ENCODE measurements around the gene MAD2L2. TPM values are rescaled to one million over a fixed set of nuclear protein-coding genes. Genes with fewer than 3 reads are reported as not detected.

MAD2L2 gene
- total RNA-seq, 1 experiment from 2014 or later, result 93.8 TPM

- H3K4me1 ChIP-seq (ENCODE audit: control insufficient read depth in 1 of 2, insufficient read depth in 2 of 2, low read length in 2 of 2), result peaks cover 22 to 24% of the 10 kb centered on the region in 2 experiments
- no peak overlapping the region for H3K4me3 ChIP-seq (replicated peaks in 1 of 2; ENCODE audit: low read depth in 1 of 2, low read length in 2 of 2)
- BruUV-seq (replicated peaks), result no TSS peak
- H3K4me2 ChIP-seq (ENCODE audit: low read length), result no peak overlapping the region
- intact Hi-C loops (cut with micrococcal nuclease), result no loop called here
- ATAC-seq (no peak), DNase-seq (ENCODE audit: low read depth, low spot score) (no peak)
- no peak overlapping the region for H2AFZ ChIP-seq (ENCODE audit: low read depth, low read length, poor library complexity, severe bottlenecking)
- no peaks in the 10 kb centered on the region for H3K9me2 ChIP-seq (ENCODE audit: insufficient read depth)
- H3K27me3 ChIP-seq (ENCODE audit: insufficient read depth, low read length), result no peaks in the 10 kb centered on the region
- H3K9me3 ChIP-seq (ENCODE audit: control insufficient read depth in 1 of 2, insufficient read depth in 1 of 2, low read depth in 1 of 2, low read length in 2 of 2), result no peaks in the 10 kb centered on the region
- peaks cover 4% of the 10 kb centered on the region; the same call in 1 of the 2 replicates for H3K79me2 ChIP-seq (ENCODE audit: insufficient read depth, low read length)
- H3K9ac ChIP-seq (ENCODE audit: low read length), result no peak overlapping the region
- no peaks in the 10 kb centered on the region for H4K20me1 ChIP-seq (ENCODE audit: insufficient read depth)
- ChIA-PET CTCF (no interaction called here), POLR2A (interaction anchor here (1.1 kb wide), 1 partner anchor 21 kb away, joined by 4 read pairs; the partner anchor contains the start of gene FBXO6), RAD21 (ENCODE audit: low non-redundant PET in 1 of 2, low total read pairs in 2 of 2, uncharacterized antibody in 2 of 2, unreplicated experiment in 2 of 2) (no interaction called here)
- H3K36me3 ChIP-seq (ENCODE audit: control insufficient read depth in 1 of 2, insufficient read depth in 2 of 2, low read length in 2 of 2), result no peaks in the 10 kb centered on the region
- H3K27ac ChIP-seq (ENCODE audit: low read depth, low read length), result no peak overlapping the region
- TF ChIP-seq EZH2phosphoT487 (IDR thresholded peaks at IDR 0.05; ENCODE audit: borderline replicate concordance) (no peak), CTCF (IDR thresholded peaks at IDR 0.05 in 2 of 3, conservative IDR thresholded peaks at IDR 0.05 in 1 of 3; ENCODE audit: borderline replicate concordance in 1 of 3, insufficient read depth in 1 of 3, low read depth in 2 of 3, low read length in 2 of 3) (peak in 2 of 3 experiments; percentile 12 to 42; a peak in 2 of 6 replicates)
Observed at GRCh38 chr1:11685210-11685752, 4.3 kb upstream of the MAD2L2 start.

GRCh38 chr1:11684070-11684469, 3.1 kb upstream of the MAD2L2 start:
- no TSS peak for BruUV-seq (replicated peaks)
- no peak overlapping the region for H3K4me3 ChIP-seq (replicated peaks in 1 of 2; ENCODE audit: low read depth in 1 of 2, low read length in 2 of 2)
- no peaks in the 10 kb centered on the region for H3K9me2 ChIP-seq (ENCODE audit: insufficient read depth)
- ChIA-PET POLR2A (no interaction called here), CTCF (no interaction called here), RAD21 (ENCODE audit: low non-redundant PET in 1 of 2, low total read pairs in 2 of 2, uncharacterized antibody in 2 of 2, unreplicated experiment in 2 of 2) (no interaction called here)
- H3K27me3 ChIP-seq (ENCODE audit: insufficient read depth, low read length), result no peaks in the 10 kb centered on the region
- no peak overlapping the region for H2AFZ ChIP-seq (ENCODE audit: low read depth, low read length, poor library complexity, severe bottlenecking)
- H3K79me2 ChIP-seq (ENCODE audit: insufficient read depth, low read length), result peaks cover 11% of the 10 kb centered on the region; the same call in 1 of the 2 replicates
- H3K4me2 ChIP-seq (ENCODE audit: low read length), result no peak overlapping the region
- H3K36me3 ChIP-seq (ENCODE audit: control insufficient read depth in 1 of 2, insufficient read depth in 2 of 2, low read length in 2 of 2), result no peaks in the 10 kb centered on the region
- no peak overlapping the region for H3K27ac ChIP-seq (ENCODE audit: low read depth, low read length)
- H3K4me1 ChIP-seq (ENCODE audit: control insufficient read depth in 1 of 2, insufficient read depth in 2 of 2, low read length in 2 of 2), result peaks cover 15 to 24% of the 10 kb centered on the region in 2 experiments; a peak in 3 of 4 replicates
- no peaks in the 10 kb centered on the region for H3K9me3 ChIP-seq (ENCODE audit: control insufficient read depth in 1 of 2, insufficient read depth in 1 of 2, low read depth in 1 of 2, low read length in 2 of 2)
- H4K20me1 ChIP-seq (ENCODE audit: insufficient read depth), result no peaks in the 10 kb centered on the region
- no peak overlapping the region for H3K9ac ChIP-seq (ENCODE audit: low read length)
- DNase-seq (ENCODE audit: low read depth, low spot score) (no peak), ATAC-seq (no peak)
- intact Hi-C loops (cut with micrococcal nuclease), result no loop called here
- TF ChIP-seq CBX3 (IDR thresholded peaks at IDR 0.05; ENCODE audit: low read depth) (no peak), EZH2phosphoT487 (IDR thresholded peaks at IDR 0.05; ENCODE audit: borderline replicate concordance) (no peak), SP1 (IDR thresholded peaks at IDR 0.05; ENCODE audit: low read depth) (no peak), ATF3 (IDR thresholded peaks at IDR 0.05) (no peak), ZNF274 (IDR thresholded peaks at IDR 0.05; ENCODE audit: low read depth, low read length) (no peak), RAD21 (IDR thresholded peaks at IDR 0.05; ENCODE audit: low read depth) (no peak), ZBTB33 (IDR thresholded peaks at IDR 0.05; ENCODE audit: extremely low read depth, insufficient replicate concordance, low read length) (no peak), POLR2A (IDR thresholded peaks at IDR 0.05; ENCODE audit: borderline replicate concordance, extremely low read depth, insufficient read depth, insufficient read length) (no peak), MAX (IDR thresholded peaks at IDR 0.05) (no peak), CTCF (IDR thresholded peaks at IDR 0.05 in 2 of 3, conservative IDR thresholded peaks at IDR 0.05 in 1 of 3; ENCODE audit: borderline replicate concordance in 1 of 3, insufficient read depth in 1 of 3, low read depth in 2 of 3, low read length in 2 of 3) (no peak), YY1 (IDR thresholded peaks at IDR 0.05; ENCODE audit: extremely low read depth, insufficient replicate concordance, low read depth, low read length) (no peak), FOSL1 (IDR thresholded peaks at IDR 0.05; ENCODE audit: low read depth) (no peak)

Measured in HCT116 (cell line).